Measurements from ENCODE around the gene LRP11. TPM values are rescaled to one million over a fixed set of nuclear protein-coding genes. Genes with fewer than 3 reads are reported as not detected.
"Not testable (repeated sequence)": the region's sequence is repeated elsewhere in the genome, so short reads cannot be mapped to it uniquely, and the experiment has no call there.

The LRP11 gene
- total RNA-seq, 1 donor from 2014 or later, result 51.1 TPM

DNA sequence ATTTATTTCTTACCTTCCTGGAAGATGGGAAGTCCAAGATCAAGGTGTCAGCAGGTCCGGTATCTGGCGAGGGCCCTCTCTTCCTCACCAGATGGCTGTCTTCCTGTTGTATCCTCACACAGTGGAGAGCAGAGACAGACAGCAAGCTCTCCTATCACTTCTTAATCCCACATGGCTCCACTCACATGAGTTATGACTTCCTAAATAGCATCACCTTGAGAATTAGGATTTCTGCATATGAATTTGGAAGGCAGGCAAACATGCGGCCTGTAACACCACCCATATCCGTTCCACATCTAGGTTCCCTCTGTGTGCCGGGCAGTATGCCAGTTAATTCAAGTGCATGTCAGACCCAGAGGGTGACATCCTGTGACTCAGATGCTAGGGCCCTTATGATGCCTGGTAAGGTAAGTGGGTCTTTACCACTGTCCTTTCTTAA lies 31.7 kb upstream of the LRP11 start:
- intact Hi-C loops (cut with DNase I), result no loop called here
- Histone ChIP-seq H3K27me3 (no peaks in the 10 kb centered on the region), H3K4me1 (peaks cover 30% of the 10 kb centered on the region), H3K36me3 (no peaks in the 10 kb centered on the region), H3K27ac (peak overlapping the region; percentile 76), H3K9me3 (no peaks in the 10 kb centered on the region), H3K4me3 (no peak overlapping the region)
- DNase-seq, result no peak
- TF ChIP-seq CTCF (IDR thresholded peaks at IDR 0.05), result no peak
- ATAC-seq, result peak; percentile 56

DNA sequence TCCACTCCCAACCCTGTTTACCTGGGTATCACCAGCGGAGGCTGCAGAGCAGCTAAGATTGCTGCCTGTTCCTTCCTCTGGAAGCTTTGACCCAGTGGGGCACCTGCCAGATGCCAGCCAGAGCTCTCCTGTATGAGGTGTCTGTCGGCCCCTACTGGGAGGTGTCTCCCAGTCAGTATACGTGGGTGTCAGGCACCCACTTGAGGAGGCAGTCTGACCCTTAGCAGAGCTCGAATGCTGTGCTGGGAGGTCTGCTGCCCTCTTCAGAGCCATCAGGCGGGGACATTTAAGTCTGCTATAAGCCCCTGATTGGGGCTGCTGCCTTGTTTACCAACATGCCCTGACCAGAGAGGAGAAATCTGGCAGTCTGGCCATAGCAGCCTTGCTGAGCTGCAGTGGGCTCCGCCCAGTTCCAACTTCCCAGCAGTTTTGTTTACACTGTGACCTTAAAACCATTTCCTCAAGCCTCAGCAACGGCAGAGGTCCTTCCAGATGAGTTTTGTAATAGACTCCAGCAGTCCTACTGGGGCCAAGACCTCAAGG lies 31.0 kb upstream of the LRP11 start:
- TF ChIP-seq CTCF (IDR thresholded peaks at IDR 0.05), result no peak

DNA sequence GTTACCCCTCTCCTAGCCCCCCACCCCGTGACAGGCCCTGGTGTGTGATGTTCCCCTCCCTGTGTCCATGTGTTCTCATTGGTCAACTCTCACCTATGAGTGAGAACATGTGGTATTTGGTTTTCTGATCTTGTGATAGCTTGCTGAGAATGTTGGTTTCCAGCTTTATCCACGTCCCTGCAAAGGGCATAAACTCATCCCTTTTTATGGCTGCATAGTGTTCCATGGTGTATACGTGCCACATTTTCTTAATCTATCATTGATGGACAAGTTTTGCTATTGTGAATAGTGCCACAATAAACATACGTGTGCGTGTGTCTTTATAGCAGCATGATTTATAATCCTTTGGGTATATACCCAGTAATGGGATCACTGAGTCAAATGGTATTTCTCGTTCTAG lies 27.7 kb upstream of the LRP11 start:
- H3K27me3 ChIP-seq, result not testable (repeated sequence)

More for the DNA sequence above, 31.0 kb upstream of the LRP11 start:
- intact Hi-C loops (cut with DNase I), result no loop called here
- no peak overlapping the region for H3K4me3 ChIP-seq
- no peaks in the 10 kb centered on the region for H3K27me3 ChIP-seq
- H3K9me3 ChIP-seq, result no peaks in the 10 kb centered on the region
- peak; percentile 83 for ATAC-seq
- H3K27ac ChIP-seq, result peak overlapping the region; percentile 76
- no peaks in the 10 kb centered on the region for H3K36me3 ChIP-seq
- peaks cover 30% of the 10 kb centered on the region for H3K4me1 ChIP-seq
- DNase-seq, result peak; percentile 77

GRCh38 chr6:149891259-149891658 lies 27.1 kb upstream of the LRP11 start:
- intact Hi-C loops (cut with DNase I), result no loop called here
- no peak for TF ChIP-seq CTCF (IDR thresholded peaks at IDR 0.05)
- ATAC-seq (no peak), DNase-seq (no peak)
- Histone ChIP-seq H3K36me3 (no peaks in the 10 kb centered on the region), H3K27ac (no peak overlapping the region), H3K9me3 (no peaks in the 10 kb centered on the region), H3K27me3 (no peaks in the 10 kb centered on the region), H3K4me1 (peaks cover 17% of the 10 kb centered on the region), H3K4me3 (no peak overlapping the region)

More for the DNA sequence above, 27.7 kb upstream of the LRP11 start:
- DNase-seq; H3K4me3 ChIP-seq; H3K9me3 ChIP-seq; H3K27ac ChIP-seq; H3K36me3 ChIP-seq; ATAC-seq; intact Hi-C loops (cut with DNase I): not testable (repeated sequence)
- H3K4me1 ChIP-seq, result peaks cover 21% of the 10 kb centered on the region

GRCh38 chr6:149890629-149891045 lies 26.5 kb upstream of the LRP11 start:
- peak; percentile 60 for ATAC-seq
- intact Hi-C loops (cut with DNase I), result no loop called here
- no peak overlapping the region for H3K27ac ChIP-seq

GRCh38 chr6:149889326-149889725 lies 25.2 kb upstream of the LRP11 start:
- Histone ChIP-seq H3K36me3 (no peaks in the 10 kb centered on the region), H3K27me3 (no peaks in the 10 kb centered on the region), H3K4me3 (no peak overlapping the region), H3K4me1 (peaks cover 2% of the 10 kb centered on the region), H3K9me3 (no peaks in the 10 kb centered on the region), H3K27ac (no peak overlapping the region)
- no peak for TF ChIP-seq CTCF (IDR thresholded peaks at IDR 0.05)
- no peak for DNase-seq
- ATAC-seq, result no peak
- intact Hi-C loops (cut with DNase I), result no loop called here

More at GRCh38 chr6:149890629-149891045, 26.5 kb upstream of the LRP11 start:
- Histone ChIP-seq H3K27me3 (no peaks in the 10 kb centered on the region), H3K36me3 (no peaks in the 10 kb centered on the region), H3K4me3 (no peak overlapping the region), H3K4me1 (peaks cover 10% of the 10 kb centered on the region), H3K9me3 (no peaks in the 10 kb centered on the region)
- no peak for DNase-seq
- TF ChIP-seq CTCF (IDR thresholded peaks at IDR 0.05), result no peak
